Vagina (tissue), 2 donors: ENCODE data around the gene SERP2. TPM values are rescaled to one million over a fixed set of nuclear protein-coding genes. Genes with fewer than 3 reads are reported as not detected.

ENCODE experiments used
- DNase-seq, 2 donors: peaks; one replicate each; pipeline ENCODE4 v3.0.0-alpha.2; 2017; ENCODE audit errors: extremely low spot score in 2 of 2
- H3K27ac ChIP-seq: fragments of 200-600 bp; sonication (generic); one replicate; pipeline ENCODE4 v1.5.1; 2019
- H3K27me3 ChIP-seq: fragments of 200-600 bp; sonication (generic); one replicate; pipeline ENCODE4 v1.5.1; 2019
- H3K36me3 ChIP-seq, 2 donors: fragments of 200-600 bp; sonication (generic); one replicate each; pipeline ENCODE4 v1.5.1; 2017 to 2019
- H3K4me1 ChIP-seq: fragments of 200-600 bp; sonication (generic); one replicate; pipeline ENCODE4 v1.5.1; 2019
- H3K4me3 ChIP-seq, 2 donors: fragments of 200-600 bp; sonication (generic); 1 replicate in 1 of 2; 2 replicates in 1 of 2; pipeline ENCODE4 v1.5.1; 2016 to 2019
- H3K9me3 ChIP-seq: fragments of 200-600 bp; sonication (generic); one replicate; pipeline ENCODE4 v1.5.1; 2019
- CTCF ChIP-seq, 3 experiments: fragments of 450-650 bp in 2 of 3; fragments of 200-600 bp in 1 of 3; sonication (generic) in 1 of 3; IDR thresholded peaks; one replicate each; pipeline ENCODE4 v1.5.1; 2017 to 2019; ENCODE audit warnings: antibody characterized with exemption in 3 of 3, mild to moderate bottlenecking in 2 of 3, moderate library complexity in 2 of 3
- POLR2A ChIP-seq, 2 donors: fragments of 450-650 bp; IDR thresholded peaks; one replicate each; pipeline ENCODE4 v1.6.1; 2017; ENCODE audit warnings: antibody characterized with exemption in 2 of 2, mild to moderate bottlenecking in 2 of 2, moderate library complexity in 2 of 2
- POLR2AphosphoS5 ChIP-seq, 2 donors: sonication (generic); formaldehyde crosslinking; IDR thresholded peaks; one replicate each; pipeline ENCODE4 v1.9.0; 2017; ENCODE audit warnings: antibody characterized with exemption in 2 of 2, mild to moderate bottlenecking in 2 of 2, low read depth in 1 of 2; ENCODE audit not compliant: insufficient read depth in 1 of 2
- intact Hi-C: fragments of 100-400 bp; cut with DNase I; formaldehyde crosslinking; loops from one replicate; pipeline ENCODE4 v1.15.1; 2023
- total RNA-seq: library from RNA; depleted of rRNA; stranded (reverse); fragments of >200 nt; gene quantifications from one replicate; pipeline ENCODE4 v1.2.3, GENCODE V29; 2016

SERP2 gene
- total RNA-seq, 1 donor from 2014 or later = 13.8 TPM

DNA sequence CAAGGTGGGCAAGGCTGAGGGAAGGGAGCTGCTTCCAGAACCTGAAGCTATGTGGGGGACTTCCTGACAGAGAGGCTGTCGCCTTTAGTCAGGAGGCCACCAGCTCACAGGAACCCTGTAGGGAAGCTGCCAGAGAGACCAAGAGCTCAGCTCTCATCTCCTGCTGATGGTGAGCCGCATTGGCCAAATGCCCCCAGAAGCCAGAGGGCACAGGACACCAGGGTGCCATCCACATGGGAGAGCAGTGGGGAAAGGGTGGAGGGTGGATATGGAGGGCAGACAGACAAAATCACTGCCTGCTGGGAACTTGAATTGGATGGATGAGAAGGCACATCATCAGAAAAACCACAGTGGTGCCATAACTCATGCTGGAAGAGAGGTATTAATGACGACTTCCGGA is 36.0 kb downstream of the SERP2 start:
- H3K36me3 ChIP-seq = no peaks in the 10 kb centered on the region
- no peak for DNase-seq
- intact Hi-C loops = no loop called here
- H3K4me1 ChIP-seq = no peaks in the 10 kb centered on the region
- TF ChIP-seq CTCF (IDR thresholded peaks at IDR 0.05) (no peak), POLR2AphosphoS5 (IDR thresholded peaks at IDR 0.05; ENCODE audit: insufficient read depth in 1 of 2, low read depth in 1 of 2) (no peak), POLR2A (IDR thresholded peaks at IDR 0.05) (no peak)
- H3K27me3 ChIP-seq = no peaks in the 10 kb centered on the region
- no peak overlapping the region for H3K27ac ChIP-seq
- H3K9me3 ChIP-seq = no peaks in the 10 kb centered on the region
- no peak overlapping the region for H3K4me3 ChIP-seq

DNA sequence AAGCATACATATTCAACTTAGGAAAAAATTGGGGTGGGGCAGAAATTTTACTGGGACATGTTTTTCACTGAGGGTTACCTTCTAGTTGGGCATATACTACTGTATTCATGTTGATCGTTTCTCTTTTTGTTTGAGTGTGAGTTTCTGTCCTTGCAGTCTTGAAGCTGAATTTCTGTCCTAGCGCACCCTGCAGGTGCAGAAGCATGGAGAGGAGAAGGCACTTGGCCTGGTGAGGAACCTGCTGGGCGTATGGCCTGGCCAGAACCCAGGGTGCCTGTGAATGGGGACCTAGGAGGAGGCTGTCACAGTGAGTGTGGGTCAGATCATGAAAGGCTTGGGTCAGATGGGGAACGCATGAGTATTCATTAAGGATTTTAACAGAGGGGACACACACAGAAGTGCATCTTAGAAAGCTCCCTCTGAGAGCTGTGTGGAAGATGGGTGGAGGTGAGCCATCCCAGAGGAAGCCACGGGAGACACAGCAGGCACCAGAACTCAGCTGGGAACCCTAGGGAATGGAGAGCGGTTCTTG is 36.8 kb downstream of the SERP2 start:
- no peak for DNase-seq
- no peaks in the 10 kb centered on the region for H3K4me1 ChIP-seq
- intact Hi-C loops = no loop called here
- H3K4me3 ChIP-seq = no peak overlapping the region
- no peaks in the 10 kb centered on the region for H3K36me3 ChIP-seq
- TF ChIP-seq POLR2AphosphoS5 (IDR thresholded peaks at IDR 0.05; ENCODE audit: insufficient read depth in 1 of 2, low read depth in 1 of 2) = no peak
- TF ChIP-seq POLR2A (IDR thresholded peaks at IDR 0.05) = no peak
- TF ChIP-seq CTCF (IDR thresholded peaks at IDR 0.05) = no peak
- no peak overlapping the region for H3K27ac ChIP-seq
- no peaks in the 10 kb centered on the region for H3K9me3 ChIP-seq
- H3K27me3 ChIP-seq = no peaks in the 10 kb centered on the region

DNA sequence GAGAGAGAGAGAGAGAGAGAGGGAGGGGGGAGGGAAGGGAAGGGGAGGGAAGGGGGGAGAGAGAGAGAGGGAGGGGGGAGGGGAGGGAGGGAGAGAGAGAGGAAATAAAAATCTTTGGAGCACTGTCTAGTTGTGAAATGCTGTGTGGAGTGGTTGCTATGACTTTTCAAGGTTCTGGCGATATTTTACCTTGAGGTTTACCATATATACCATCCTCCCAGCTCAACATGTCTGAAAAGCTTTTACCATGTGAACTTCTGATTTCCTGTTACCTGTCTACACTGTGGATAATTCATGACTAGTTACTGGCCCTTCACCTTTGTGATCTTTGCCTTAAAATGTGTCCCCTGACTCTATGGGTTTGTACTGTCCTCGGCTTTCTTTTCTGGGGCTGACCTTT is 38.2 kb downstream of the SERP2 start:
- intact Hi-C loops = no loop called here
- no peaks in the 10 kb centered on the region for H3K9me3 ChIP-seq
- no peaks in the 10 kb centered on the region for H3K27me3 ChIP-seq
- H3K27ac ChIP-seq = no peak overlapping the region
- H3K4me3 ChIP-seq = no peak overlapping the region
- no peak for DNase-seq
- H3K4me1 ChIP-seq = no peaks in the 10 kb centered on the region
- no peaks in the 10 kb centered on the region for H3K36me3 ChIP-seq
- TF ChIP-seq POLR2A (IDR thresholded peaks at IDR 0.05) = no peak

- no peaks in the 10 kb centered on the region for H3K9me3 ChIP-seq
- intact Hi-C loops = no loop called here
These were observed 38.8 kb downstream of the SERP2 start for GRCh38 chr13:44412346-44412935.

GRCh38 chr13:44413095-44413494 is 39.5 kb downstream of the SERP2 start:
- Histone ChIP-seq H3K36me3 (no peaks in the 10 kb centered on the region), H3K27ac (no peak overlapping the region), H3K4me1 (no peaks in the 10 kb centered on the region), H3K4me3 (no peak overlapping the region), H3K27me3 (no peaks in the 10 kb centered on the region), H3K9me3 (no peaks in the 10 kb centered on the region)
- DNase-seq = no peak
- no peak for TF ChIP-seq POLR2A (IDR thresholded peaks at IDR 0.05)
- TF ChIP-seq POLR2AphosphoS5 (IDR thresholded peaks at IDR 0.05; ENCODE audit: insufficient read depth in 1 of 2, low read depth in 1 of 2) = no peak
- no peak for TF ChIP-seq CTCF (IDR thresholded peaks at IDR 0.05)
- intact Hi-C loops = no loop called here

More at GRCh38 chr13:44412346-44412935, 38.8 kb downstream of the SERP2 start:
- no peak for TF ChIP-seq POLR2AphosphoS5 (IDR thresholded peaks at IDR 0.05; ENCODE audit: insufficient read depth in 1 of 2, low read depth in 1 of 2)
- TF ChIP-seq POLR2A (IDR thresholded peaks at IDR 0.05) = no peak
- TF ChIP-seq CTCF (IDR thresholded peaks at IDR 0.05) = no peak
- no peak overlapping the region for H3K4me3 ChIP-seq
- no peak for DNase-seq
- no peaks in the 10 kb centered on the region for H3K4me1 ChIP-seq
- H3K27me3 ChIP-seq = no peaks in the 10 kb centered on the region
- no peak overlapping the region for H3K27ac ChIP-seq
- no peaks in the 10 kb centered on the region for H3K36me3 ChIP-seq
